ENCODE results near the gene MAP6.

MAP6 gene

DNA sequence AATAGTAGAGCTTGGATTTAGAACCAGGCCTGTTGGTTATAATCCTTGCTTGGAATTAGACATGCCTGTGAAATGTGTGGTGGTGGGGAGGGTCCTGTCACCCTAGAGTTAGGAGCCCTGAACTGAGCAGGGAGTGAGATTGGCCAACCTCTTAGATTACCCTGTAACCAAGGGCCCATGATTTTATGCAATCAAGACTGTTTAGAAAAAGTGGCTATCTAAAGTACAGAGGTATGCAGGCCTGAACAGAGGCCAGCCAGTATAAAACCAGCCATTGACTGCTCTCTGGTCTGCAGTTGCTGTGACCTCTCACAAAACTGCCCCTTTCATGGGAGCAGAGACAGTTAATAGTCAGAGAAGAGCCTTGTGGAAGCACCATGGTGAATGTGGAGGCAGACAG lies 70.6 kb downstream of the MAP6 start:
- ChIA-PET POLR2A (no interaction called here), CTCF (interaction anchor here (0.7 to 2.6 kb wide), 12 partner anchors 9 to 721 kb away, joined by 3 to 11 read pairs (median 4); no protein-coding TSS in a partner anchor)
- TF ChIP-seq, protein P1, sequence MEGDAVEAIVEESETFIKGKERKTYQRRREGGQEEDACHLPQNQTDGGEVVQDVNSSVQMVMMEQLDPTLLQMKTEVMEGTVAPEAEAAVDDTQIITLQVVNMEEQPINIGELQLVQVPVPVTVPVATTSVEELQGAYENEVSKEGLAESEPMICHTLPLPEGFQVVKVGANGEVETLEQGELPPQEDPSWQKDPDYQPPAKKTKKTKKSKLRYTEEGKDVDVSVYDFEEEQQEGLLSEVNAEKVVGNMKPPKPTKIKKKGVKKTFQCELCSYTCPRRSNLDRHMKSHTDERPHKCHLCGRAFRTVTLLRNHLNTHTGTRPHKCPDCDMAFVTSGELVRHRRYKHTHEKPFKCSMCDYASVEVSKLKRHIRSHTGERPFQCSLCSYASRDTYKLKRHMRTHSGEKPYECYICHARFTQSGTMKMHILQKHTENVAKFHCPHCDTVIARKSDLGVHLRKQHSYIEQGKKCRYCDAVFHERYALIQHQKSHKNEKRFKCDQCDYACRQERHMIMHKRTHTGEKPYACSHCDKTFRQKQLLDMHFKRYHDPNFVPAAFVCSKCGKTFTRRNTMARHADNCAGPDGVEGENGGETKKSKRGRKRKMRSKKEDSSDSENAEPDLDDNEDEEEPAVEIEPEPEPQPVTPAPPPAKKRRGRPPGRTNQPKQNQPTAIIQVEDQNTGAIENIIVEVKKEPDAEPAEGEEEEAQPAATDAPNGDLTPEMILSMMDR (IDR thresholded peaks at IDR 0.05; ENCODE audit: control extremely low read depth, extremely low read depth, low read depth, missing control alignments): no peak
- no peak for DNase-seq (ENCODE audit: extremely low spot score)

DNA sequence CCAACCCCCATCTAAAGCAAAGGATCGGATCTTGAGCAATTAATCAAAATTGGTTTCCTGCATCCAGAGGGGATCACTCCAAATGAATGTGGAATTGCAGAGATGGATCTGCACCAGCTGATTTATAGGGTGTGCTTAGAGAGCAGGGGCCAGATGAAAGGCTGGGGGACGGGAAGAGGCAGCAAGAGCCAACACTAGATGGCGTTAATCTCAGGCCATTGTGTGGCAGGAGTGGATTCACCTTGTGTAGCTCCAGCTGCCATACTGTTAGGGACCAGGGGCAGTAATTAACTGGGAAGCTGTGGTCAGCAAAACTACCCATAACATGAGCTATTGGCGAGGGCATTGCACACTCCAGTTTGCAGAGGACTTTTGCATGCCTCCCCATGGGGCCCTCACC lies 71.2 kb downstream of the MAP6 start:
- ChIA-PET POLR2A (no interaction called here), CTCF (interaction anchor here (0.7 to 2.6 kb wide), 9 partner anchors 9 to 721 kb away, joined by 3 to 11 read pairs (median 4); no protein-coding TSS in a partner anchor)

DNA sequence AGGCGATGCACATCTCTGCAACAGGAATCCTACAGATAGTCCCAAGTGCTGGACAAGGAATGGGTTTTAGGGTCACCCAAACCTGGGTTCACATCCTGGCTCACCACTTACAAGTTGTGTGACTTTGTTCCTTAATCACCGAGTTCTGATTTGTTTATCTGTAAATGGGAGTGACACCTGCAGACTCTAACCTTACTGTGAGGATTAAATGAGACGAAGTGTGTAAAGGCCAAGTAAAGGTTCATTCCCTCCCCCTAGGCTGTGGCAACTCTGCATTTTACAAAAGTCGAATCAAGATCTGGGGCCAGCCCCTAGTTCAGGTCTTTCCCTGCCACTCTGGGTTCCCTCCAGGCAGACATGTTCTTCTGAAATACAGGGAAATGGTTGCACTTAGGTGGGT lies 71.9 kb downstream of the MAP6 start:
- ChIA-PET POLR2A (no interaction called here), CTCF (interaction anchor here (0.7 to 1.5 kb wide), 3 partner anchors 15 to 722 kb away, joined by 3 to 5 read pairs (median 4); no protein-coding TSS in a partner anchor)
- TF ChIP-seq, protein P1 (IDR thresholded peaks at IDR 0.05; ENCODE audit: control extremely low read depth, extremely low read depth, low read depth, missing control alignments): no peak
- no peak for DNase-seq (ENCODE audit: extremely low spot score)

More for the DNA sequence above, 71.2 kb downstream of the MAP6 start:
- TF ChIP-seq, protein P1 (IDR thresholded peaks at IDR 0.05; ENCODE audit: control extremely low read depth, extremely low read depth, low read depth, missing control alignments): peak; percentile 45
- DNase-seq (ENCODE audit: extremely low spot score): peak; percentile 60

DNA sequence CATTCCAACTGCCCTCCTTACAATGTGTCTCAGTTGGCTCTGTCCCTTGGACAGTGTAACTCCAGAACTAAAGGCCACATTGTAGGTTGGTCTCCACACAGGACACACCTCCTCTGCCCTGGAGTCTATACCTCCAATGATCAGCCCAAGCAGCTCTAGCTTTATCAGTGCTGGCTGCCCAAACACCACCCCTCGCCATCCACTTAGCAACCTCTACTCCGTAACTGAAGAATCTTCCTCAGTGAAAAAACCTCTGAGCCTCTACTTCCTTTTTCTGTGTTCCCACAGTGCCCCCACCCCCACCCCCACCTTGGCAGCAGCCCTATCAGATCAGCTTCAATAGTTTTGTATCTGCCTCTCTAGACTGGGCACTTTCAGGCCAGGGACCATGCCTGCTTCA lies 73.4 kb downstream of the MAP6 start:
- CTCF ChIA-PET: interaction anchor here (1.0 to 1.2 kb wide), 2 partner anchors 9 to 16 kb away, joined by 3 to 4 read pairs; no protein-coding TSS in a partner anchor
- POLR2A ChIA-PET: no interaction called here
- no peak for DNase-seq (ENCODE audit: extremely low spot score)
- TF ChIP-seq, protein P1 (IDR thresholded peaks at IDR 0.05; ENCODE audit: control extremely low read depth, extremely low read depth, low read depth, missing control alignments): no peak

DNA sequence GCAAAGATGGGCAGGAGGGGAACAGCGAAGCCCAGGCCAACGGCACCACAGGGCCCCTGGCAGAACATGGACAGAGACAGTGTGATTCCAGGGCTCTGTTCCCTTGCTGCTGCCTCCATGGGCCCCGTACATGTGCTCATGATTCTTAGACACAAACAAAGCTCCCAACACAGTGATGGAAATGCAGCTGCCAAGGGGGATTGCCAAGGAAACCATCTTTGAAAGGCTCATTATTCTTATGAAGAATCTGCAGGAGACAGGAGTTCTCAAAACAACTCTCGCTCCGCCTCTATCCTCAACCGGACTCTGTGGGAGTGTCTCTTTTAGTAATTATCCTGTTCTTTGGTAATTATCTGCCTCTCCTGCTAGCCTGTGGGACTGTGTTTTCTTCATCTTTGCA lies 74.6 kb downstream of the MAP6 start:
- CTCF ChIA-PET: no interaction called here
- TF ChIP-seq, protein P1 (IDR thresholded peaks at IDR 0.05; ENCODE audit: control extremely low read depth, extremely low read depth, low read depth, missing control alignments): no peak
- POLR2A ChIA-PET: no interaction called here
- no peak for DNase-seq (ENCODE audit: extremely low spot score)

DNA sequence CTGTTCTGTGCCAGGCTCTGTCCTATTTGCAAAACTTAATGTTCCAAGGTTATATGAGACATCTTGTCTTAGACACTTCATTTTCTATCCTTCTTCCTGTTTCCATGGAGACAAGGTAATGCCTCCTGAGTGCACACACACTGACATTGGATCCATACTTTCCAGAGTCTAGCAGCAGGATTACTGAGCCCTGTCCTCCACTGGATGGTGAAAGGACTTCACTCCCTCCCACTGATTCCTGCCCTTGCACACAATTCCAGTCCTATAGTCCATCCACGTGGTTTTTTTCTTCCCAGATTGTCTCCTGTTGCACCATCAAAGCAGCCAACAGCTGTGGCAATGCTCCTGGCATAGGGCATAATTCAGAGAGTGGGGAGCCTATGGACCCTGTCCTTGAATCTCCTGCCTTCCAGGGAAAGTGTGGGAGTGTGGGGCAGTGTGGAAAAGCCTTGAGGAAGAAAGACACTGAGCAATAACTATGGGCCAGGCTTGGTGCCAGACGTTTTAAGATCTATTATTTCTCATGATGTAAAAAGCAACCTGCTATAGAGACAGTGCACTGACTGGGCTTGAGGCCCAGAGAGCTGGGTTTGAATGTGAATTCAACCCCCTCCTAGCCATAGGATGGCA lies 75.4 kb downstream of the MAP6 start:
- CTCF ChIA-PET: no interaction called here
- TF ChIP-seq, protein P1 (IDR thresholded peaks at IDR 0.05; ENCODE audit: control extremely low read depth, extremely low read depth, low read depth, missing control alignments): no peak
- no peak for DNase-seq (ENCODE audit: extremely low spot score)
- POLR2A ChIA-PET: no interaction called here

All from GM10248 (cell line).